Measurements from ENCODE around the gene GIPR.
A peak's percentile ranks its signal among the peaks of the same experiment; 100 is the strongest.
"Not testable (repeated sequence)": the region's sequence is repeated elsewhere in the genome, so short reads cannot be mapped to it uniquely, and the experiment has no call there.

Gene GIPR, protein sequence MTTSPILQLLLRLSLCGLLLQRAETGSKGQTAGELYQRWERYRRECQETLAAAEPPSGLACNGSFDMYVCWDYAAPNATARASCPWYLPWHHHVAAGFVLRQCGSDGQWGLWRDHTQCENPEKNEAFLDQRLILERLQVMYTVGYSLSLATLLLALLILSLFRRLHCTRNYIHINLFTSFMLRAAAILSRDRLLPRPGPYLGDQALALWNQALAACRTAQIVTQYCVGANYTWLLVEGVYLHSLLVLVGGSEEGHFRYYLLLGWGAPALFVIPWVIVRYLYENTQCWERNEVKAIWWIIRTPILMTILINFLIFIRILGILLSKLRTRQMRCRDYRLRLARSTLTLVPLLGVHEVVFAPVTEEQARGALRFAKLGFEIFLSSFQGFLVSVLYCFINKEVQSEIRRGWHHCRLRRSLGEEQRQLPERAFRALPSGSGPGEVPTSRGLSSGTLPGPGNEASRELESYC

DNA sequence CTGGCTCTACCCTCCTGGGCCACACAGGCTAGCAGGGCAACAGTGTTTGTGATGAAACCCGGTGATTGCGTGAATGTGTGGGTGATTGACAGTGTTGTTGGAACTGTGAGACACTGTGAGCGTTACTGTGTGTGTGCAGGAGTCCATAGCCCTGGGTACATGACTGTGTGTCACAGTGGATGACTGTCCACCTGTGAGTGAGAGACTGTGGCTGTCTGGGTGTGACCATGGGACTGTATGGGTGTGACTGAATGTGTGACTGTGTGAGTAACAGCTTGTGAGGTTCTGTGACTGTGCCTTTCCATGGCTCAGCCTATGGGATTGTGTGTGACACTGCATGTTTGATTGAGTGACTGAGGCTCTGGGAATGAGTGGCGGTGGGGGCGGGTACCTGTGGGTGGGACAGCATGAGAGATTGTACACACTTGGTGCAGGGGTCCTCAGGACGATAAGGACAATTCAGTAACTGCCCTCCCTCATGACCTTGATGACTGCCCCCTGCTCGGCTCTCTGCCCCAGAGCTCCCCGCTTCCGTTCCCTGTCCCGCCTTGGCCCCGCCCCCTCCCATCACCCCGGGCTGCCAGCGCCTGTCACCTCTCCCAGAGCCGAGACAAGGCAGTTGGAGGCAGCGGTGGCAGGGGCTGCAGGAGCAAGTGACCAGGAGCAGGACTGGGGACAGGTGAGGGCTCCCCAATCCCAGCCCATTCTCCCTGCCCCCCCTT lies at the start of gene GIPR:
Gene GIPR (plus strand): TSS at position 602 of the 722 bp plus-strand sequence. CDS start 1,300 bp downstream, outside the sequence.
- peak; percentile 84 for DNase-seq

GRCh38 chr19:45621389-45621788 lies 46.6 kb upstream of the GIPR start:
- no peak for DNase-seq

- no peak for DNase-seq
Observed at GRCh38 chr19:45621976-45622503, 46.0 kb upstream of the GIPR start.

DNA sequence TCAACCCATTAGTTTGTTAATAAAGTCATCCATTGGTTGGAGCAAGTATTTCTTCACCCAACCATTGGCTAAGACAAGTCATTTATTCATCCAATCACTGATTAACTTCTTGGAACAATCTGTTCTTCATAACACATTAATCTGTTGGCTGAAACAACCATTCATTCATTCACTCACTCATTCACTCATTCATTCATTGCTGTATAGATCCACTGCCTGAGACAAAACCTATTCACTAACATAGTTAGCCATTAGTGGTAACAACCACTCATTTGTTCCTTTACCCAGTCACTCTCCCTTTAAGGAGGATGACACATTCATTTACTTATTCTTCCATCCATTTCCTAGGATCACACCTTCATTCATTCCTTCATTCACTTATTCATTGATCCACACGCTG lies 44.0 kb upstream of the GIPR start:
- DNase-seq, result no peak

GRCh38 chr19:45628219-45628618 lies 39.8 kb upstream of the GIPR start:
- DNase-seq, result not testable (repeated sequence)

DNA sequence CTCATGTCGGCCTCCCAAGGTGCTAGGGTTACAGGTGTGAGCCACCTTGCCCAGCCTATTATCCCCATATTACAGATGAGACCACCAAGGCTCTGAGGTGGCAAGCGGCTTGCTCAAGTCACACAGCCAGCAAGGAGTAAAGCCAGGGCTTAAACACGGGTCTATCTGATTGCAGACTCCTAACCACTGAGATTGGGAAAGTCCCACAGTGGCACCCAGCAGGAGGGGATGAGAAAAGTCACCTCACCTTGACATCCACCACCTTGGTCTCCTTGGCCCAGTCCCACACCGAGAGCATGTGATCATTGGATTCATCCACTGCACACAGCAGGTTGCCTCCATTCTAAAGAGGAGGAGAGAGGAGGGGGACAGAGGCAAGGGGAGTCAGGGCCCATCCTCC lies 38.3 kb upstream of the GIPR start:
- DNase-seq, result no peak

- no peak for DNase-seq
Observed at GRCh38 chr19:45630463-45630862, 37.6 kb upstream of the GIPR start.

- peak; percentile 85 for DNase-seq
Observed at GRCh38 chr19:45632468-45633196, 35.4 kb upstream of the GIPR start.

- DNase-seq, result no peak
Observed at GRCh38 chr19:45636275-45636674, 31.7 kb upstream of the GIPR start.

- DNase-seq, result no peak
Observed at GRCh38 chr19:45636902-45637301, 31.1 kb upstream of the GIPR start.

- no peak for DNase-seq
Observed at GRCh38 chr19:45637890-45638667, 29.9 kb upstream of the GIPR start.

DNA sequence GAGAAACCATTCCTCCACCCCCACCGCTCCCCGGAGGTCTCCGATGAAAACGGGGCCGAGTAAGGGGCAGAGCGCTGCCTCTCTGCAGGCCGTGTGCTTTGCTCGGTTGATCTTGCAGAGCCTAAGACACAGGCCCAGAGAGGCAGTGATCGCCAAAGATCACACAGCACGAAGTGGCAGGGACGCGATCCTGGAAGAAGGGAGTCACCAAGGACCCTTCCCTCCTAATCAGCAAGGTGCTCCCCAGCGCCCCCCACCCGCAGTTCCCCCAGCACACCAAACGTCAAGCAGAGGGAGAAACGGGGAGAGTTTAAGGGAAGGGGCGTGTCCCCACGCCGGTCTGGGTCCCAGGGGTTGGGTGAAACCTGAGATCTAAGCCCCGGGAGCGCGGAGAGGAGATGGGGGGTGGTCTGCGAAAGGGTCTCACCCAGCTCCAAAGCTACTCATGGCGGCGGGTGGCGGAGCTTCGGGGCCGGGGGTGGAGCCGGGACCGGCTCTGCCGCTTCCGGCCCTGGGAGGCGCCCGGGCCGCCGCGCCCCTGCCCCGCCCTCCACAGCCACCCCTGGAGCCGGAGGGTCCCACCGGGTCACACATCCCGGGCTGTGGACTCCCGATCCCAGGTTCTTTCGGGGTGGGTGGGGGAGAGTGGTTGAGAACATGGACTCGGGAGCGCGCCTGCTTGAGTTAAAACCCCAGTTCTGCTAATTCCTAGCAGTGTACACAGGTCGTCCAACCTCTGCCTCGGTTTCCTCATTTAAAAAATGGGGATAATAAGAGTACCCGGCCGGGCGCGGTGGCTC lies 28.9 kb upstream of the GIPR start, which contains the start of gene EML2:
Gene EML2 (minus strand): TSS at position 468 of the 800 bp plus-strand sequence. CDS start 21 bp downstream, at position 447.
- peak; percentile 49 for DNase-seq

- no peak for DNase-seq
Observed at GRCh38 chr19:45640849-45641273, 27.2 kb upstream of the GIPR start.

DNA sequence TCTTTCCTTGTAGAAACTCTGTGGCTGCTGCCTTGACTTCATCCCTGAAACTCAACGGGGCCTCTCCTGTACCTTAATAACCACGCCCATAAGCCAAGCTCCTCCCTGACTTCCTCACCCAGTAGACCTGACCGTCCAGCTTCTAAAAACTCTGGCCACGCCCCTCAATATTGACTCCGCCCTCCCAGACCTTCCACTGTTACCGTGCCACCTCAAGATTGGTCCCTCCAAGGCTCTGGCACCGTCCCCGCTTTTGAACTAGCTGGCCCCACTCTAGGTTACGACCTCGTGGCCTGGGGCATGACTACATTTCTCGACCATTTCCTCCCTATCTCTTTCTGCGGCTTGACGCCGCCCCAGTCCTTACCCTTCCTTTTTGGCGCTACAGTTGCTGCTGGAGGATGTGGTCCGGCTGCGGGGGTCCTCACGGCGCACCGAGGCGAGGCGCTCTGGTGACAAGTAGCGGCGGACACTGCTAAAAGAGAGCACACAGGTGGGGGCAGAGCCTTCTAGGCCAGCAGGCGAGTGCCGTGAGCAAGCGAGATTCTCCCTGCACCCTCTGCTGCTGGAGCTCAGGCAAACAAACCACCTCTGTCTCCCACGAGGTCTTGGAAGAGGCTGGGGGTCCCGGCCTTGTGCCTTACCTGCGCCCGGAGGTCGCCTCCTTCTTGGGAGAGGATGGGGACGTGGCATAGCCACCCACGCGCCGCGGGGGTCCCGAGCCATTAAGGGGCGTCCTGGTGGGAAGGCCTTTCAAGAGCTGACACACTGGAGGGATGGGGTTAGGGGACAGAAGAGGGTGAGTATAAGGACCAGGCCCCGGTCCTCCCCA lies 26.5 kb upstream of the GIPR start:
- peak; percentile 93 for DNase-seq

- DNase-seq, result peak; percentile 85
Observed at GRCh38 chr19:45643024-45643926, 24.7 kb upstream of the GIPR start.

DNA sequence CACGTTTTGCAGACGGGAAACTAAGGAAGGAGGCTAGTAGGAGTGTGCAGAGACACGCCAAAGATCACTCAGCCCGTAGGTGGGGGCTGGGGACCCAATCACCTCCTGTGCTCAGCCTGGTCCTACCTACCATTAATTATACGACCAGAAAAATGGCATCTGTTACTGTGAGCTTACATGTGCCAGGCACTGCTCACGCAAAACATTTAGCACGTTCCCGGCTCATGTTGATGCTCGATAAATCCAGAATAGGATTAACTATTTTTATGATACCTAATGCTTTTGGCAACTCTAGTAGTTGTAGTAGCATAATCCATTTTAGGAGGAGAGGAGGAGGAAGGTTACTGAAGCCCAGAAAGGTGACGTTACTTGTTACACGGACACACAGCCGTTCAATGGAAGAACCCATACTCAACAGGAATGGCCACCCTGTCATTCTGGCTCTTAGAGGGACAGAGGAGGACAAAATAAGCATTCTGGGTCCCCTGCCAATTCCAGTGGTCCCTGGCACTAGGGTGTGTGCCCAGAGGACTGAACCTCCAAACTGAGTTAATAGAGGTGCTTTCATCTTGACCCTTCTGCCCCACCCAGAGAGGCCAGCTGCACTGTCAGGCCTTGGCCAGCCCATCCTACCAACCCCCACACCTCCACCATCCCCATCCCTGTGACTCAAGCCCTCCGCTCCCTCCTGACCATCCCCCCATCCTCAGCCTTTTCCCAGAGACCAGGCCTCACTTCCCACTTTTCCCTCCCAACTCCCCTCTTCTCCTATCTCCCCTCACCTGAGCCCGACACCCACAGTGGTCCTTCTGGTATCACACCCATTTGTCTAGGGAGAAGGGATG lies 23.9 kb upstream of the GIPR start:
- DNase-seq, result peak; percentile 57

DNA sequence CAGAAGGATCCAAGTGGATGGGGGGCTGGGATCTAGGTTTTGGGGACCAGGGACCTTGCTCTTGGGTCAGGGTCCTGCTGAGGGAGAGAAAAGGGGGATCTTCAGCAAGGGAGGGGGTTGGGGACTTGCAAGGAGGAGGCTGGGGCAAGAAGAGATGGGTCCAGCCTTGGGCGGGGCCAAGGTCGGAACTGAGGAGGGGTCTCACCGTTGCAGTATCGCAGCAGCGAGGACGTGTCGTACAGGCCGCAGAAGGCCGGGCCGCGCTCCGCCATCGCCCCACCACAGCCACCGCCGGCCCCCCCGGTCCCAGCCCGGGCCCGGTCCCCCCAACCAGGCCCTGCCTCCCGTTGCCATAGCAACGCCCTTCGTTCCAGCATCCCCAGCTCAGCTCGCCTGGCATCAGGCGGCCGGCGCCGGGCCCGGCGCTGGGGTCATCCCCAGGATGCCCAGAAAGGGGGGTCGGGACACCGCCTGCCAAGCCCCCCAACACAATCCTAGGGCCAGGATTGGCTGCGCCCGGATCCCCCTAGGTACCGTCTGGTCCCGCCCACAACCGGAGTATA lies 22.9 kb upstream of the GIPR start:
- DNase-seq, result peak; percentile 77

All from DMS53 (cell line).